Ovary (tissue), 9 donors: Measurements from ENCODE around the gene NPAS3. TPM values are rescaled to one million over a fixed set of nuclear protein-coding genes. Genes with fewer than 3 reads are reported as not detected.

Experiments used
- DNase-seq, 5 donors: peaks; one replicate each; pipeline ENCODE4 v3.0.0-alpha.2; 2019 to 2020
- H3K27ac ChIP-seq, 2 donors: fragments of 200-600 bp; one replicate each; pipeline versions ENCODE4 v1.5.1 to v1.8.0; 2019 to 2022
- H3K27me3 ChIP-seq: fragments of 200-600 bp; one replicate; pipeline ENCODE4 v1.8.0; 2022
- H3K36me3 ChIP-seq: fragments of 200-600 bp; sonication (generic); one replicate; pipeline ENCODE4 v1.5.1; 2019
- H3K4me1 ChIP-seq: one replicate; pipeline ENCODE4 v1.8.1; 2013; ENCODE audit warnings: mild to moderate bottlenecking, moderate library complexity; ENCODE audit not compliant: insufficient read depth
- H3K4me3 ChIP-seq: fragments of 200-600 bp; sonication (generic); one replicate; pipeline ENCODE4 v1.5.1; 2017
- H3K9me3 ChIP-seq, 2 donors: fragments of 200-600 bp in 1 of 2; sonication (generic) in 1 of 2; one replicate each; pipeline versions ENCODE4 v1.5.1 to v1.8.1; 2013 to 2019; ENCODE audit warnings: mild to moderate bottlenecking in 1 of 2, moderate library complexity in 1 of 2
- CTCF ChIP-seq, 3 donors: fragments of 450-650 bp in 2 of 3; fragments of 200-600 bp in 1 of 3; IDR thresholded peaks; one replicate each; pipeline versions ENCODE4 v1.5.1 to v1.8.0; 2016 to 2022; ENCODE audit warnings: antibody characterized with exemption in 3 of 3, mild to moderate bottlenecking in 1 of 3
- EP300 ChIP-seq: sonication (generic); formaldehyde crosslinking; IDR thresholded peaks from one replicate; pipeline ENCODE4 v1.6.1; 2017; ENCODE audit warnings: antibody characterized with exemption
- POLR2A ChIP-seq: fragments of 450-650 bp; IDR thresholded peaks from one replicate; pipeline ENCODE4 v1.6.1; 2017; ENCODE audit warnings: antibody characterized with exemption, mild to moderate bottlenecking, moderate library complexity
- WGBS, 3 donors: extraction: QIAGEN DNeasy Blood & Tissue Kit in 1 of 3; methylation state at CpG; one replicate each; pipeline versions ENCODE4 v1.1.5 to v1.1.7; 2013 to 2017; 5-methylcytosine and 5-hydroxymethylcytosine counted together
- intact Hi-C, 4 donors: fragments of 100-400 bp; cut with DNase I; formaldehyde crosslinking; loops; one replicate each; pipeline versions ENCODE4 v1.11.0 to v1.15.1; 2022 to 2023
- polyA plus RNA-seq, 2 donors: library from polyadenylated mRNA; stranded (reverse); fragments of 200-250 nt in 1 of 2; fragments of 350-450 nt in 1 of 2; fragmentation: Illumina TruSeq in 1 of 2; extraction: RNeasy Lipid Tissue Mini Kit (QIAGEN cat#74804) in 1 of 2; gene quantifications; one replicate each; pipeline ENCODE4 v1.2.3, GENCODE V29; 2013 to 2014
- total RNA-seq, 7 donors: library from RNA; depleted of rRNA in 2 of 7; stranded (reverse); fragments of >200 nt in 2 of 7; fragmentation: NEBNext Ultra II Directional in 3 of 7; extraction: Animal tissue kit (Norgen Biotek cat#: 25700) in 3 of 7; gene quantifications; one replicate each; pipeline versions ENCODE4 v1.1.0 to v1.2.4, GENCODE V29; 2016 to 2023
- donor health status: DM: no; HTN: no; CAD: no; lungs with moderate emphysema.
- donor health status: DM: no; HTN: no; CAD: no.
- donor health status: Bipolar disorder and iron deficiency.
- donor health status: DM: yes; HTN: yes; CAD: no.
- donor health status: DM: no; HTN: no; CAD: no.
- donor health status: DM: yes; HTN: yes; CAD: no.

The NPAS3 gene
- total and polyA plus RNA-seq, 9 donors = 1.9 to 15.4 (median 11.4) TPM

- TF ChIP-seq CTCF (IDR thresholded peaks at IDR 0.05) = no peak
- TF ChIP-seq EP300 = no peak
- no peak for TF ChIP-seq POLR2A
- H3K36me3 ChIP-seq = no peaks in the 10 kb centered on the region
Observed at GRCh38 chr14:33611405-33612196, 672.9 kb downstream of the NPAS3 start.

GRCh38 chr14:33612197-33612505 lies 673.5 kb downstream of the NPAS3 start:
- H3K9me3 ChIP-seq = no peaks in the 10 kb centered on the region
- H3K27ac ChIP-seq = no peak overlapping the region
- H3K27me3 ChIP-seq = no peaks in the 10 kb centered on the region
- no peaks in the 10 kb centered on the region for H3K36me3 ChIP-seq
- intact Hi-C loops = no loop called here
- no peak for DNase-seq
- 47 to 63% (median 59%) methylated on average over 6 of the region's 6 CpGs for WGBS, 3 donors
- H3K4me1 ChIP-seq = peaks cover 1% of the 10 kb centered on the region
- TF ChIP-seq POLR2A = no peak
- no peak for TF ChIP-seq CTCF (IDR thresholded peaks at IDR 0.05)
- TF ChIP-seq EP300 = no peak
- H3K4me3 ChIP-seq = no peak overlapping the region

More at GRCh38 chr14:33611405-33612196, 672.9 kb downstream of the NPAS3 start:
- H3K9me3 ChIP-seq = no peaks in the 10 kb centered on the region
- H3K27ac ChIP-seq = no peak overlapping the region
- intact Hi-C loops = no loop called here
- 14 to 41% (median 23%) methylated on average over 5 of the region's 5 CpGs for WGBS, 3 donors
- no peak for DNase-seq
- no peaks in the 10 kb centered on the region for H3K27me3 ChIP-seq
- no peak overlapping the region for H3K4me3 ChIP-seq
- H3K4me1 ChIP-seq = peaks cover 1% of the 10 kb centered on the region

- H3K27ac ChIP-seq = no peak overlapping the region
- intact Hi-C loops = no loop called here
- 35 to 46% (median 38%) methylated on average over 3 of the region's 3 CpGs for WGBS, 3 donors
- H3K9me3 ChIP-seq = no peaks in the 10 kb centered on the region
- no peak for DNase-seq
- H3K4me1 ChIP-seq = no peaks in the 10 kb centered on the region
- no peaks in the 10 kb centered on the region for H3K36me3 ChIP-seq
- H3K4me3 ChIP-seq = no peak overlapping the region
- TF ChIP-seq CTCF (IDR thresholded peaks at IDR 0.05) (no peak), EP300 (no peak), POLR2A (no peak)
- H3K27me3 ChIP-seq = no peaks in the 10 kb centered on the region
Observed at GRCh38 chr14:33617154-33617553, 678.5 kb downstream of the NPAS3 start.

- Histone ChIP-seq H3K36me3 (no peaks in the 10 kb centered on the region), H3K9me3 (no peaks in the 10 kb centered on the region), H3K27me3 (no peaks in the 10 kb centered on the region), H3K27ac (no peak overlapping the region), H3K4me1 (no peaks in the 10 kb centered on the region), H3K4me3 (no peak overlapping the region)
- intact Hi-C loops = no loop called here
- DNase-seq = no peak
- WGBS, 3 donors = 78 to 89% (median 88%) methylated on average over 6 of the region's 6 CpGs
- TF ChIP-seq POLR2A = no peak
- TF ChIP-seq CTCF (IDR thresholded peaks at IDR 0.05) = no peak
- TF ChIP-seq EP300 = no peak
Observed at GRCh38 chr14:33618361-33619105, 679.9 kb downstream of the NPAS3 start.
